ENCODE measurements around the gene COL1A1.

Gene COL1A1

GRCh38 chr17:50201276-50201854 lies at the start of gene COL1A1:
Gene COL1A1 (minus strand): TSS chr17:50201631. CDS start chr17:50201513, 118 bp downstream.
- DNase-seq, result no peak
- in situ Hi-C loops (cut with MboI; ENCODE audit: low pct_unique_long_range_greater_than_20kb, low sequenced_read_pairs), result no loop called here

DNA sequence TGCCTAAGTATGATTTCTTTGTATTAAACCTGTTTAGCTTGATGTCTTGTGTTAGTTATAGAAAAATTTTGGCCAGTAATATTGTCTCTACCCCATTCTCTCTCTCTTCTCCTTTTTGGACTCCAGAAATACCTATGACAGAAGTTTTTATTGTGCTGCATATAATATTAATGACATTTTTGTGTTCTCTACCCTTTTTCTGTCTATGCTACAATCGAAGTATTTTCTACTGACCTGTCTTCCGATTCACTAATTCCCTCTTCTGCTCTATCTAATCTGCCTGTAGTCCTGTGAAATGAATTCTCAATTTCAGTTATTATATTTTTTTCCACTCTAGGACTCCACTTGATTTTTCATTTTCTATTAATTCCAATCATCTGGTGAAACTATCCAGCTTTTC lies 46.8 kb upstream of the COL1A1 start:
- no peak for DNase-seq
- in situ Hi-C loops (cut with MboI; ENCODE audit: low pct_unique_long_range_greater_than_20kb, low sequenced_read_pairs), result no loop called here

GRCh38 chr17:50244771-50245170 lies 43.3 kb upstream of the COL1A1 start:
- in situ Hi-C loops (cut with MboI; ENCODE audit: low pct_unique_long_range_greater_than_20kb, low sequenced_read_pairs), result no loop called here

DNA sequence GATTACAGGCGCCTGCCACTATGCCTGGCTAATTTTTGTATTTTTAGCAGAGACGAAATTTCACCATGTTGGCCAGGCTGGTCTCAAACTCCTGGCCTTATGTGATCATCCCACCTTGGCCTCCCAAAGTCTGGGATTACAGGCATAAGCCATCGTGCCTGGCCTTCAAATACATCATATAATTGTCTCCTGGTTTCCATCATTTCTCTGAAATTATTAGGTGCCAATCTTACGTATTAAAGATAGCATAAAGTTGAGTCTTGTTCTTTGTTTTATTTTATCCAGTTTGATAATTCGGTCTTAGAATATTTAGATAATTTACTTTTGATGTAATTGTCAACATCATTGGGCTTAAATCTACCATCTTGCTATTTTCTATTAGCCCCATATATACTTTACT lies 40.0 kb upstream of the COL1A1 start:
- DNase-seq, result no peak
- in situ Hi-C loops (cut with MboI; ENCODE audit: low pct_unique_long_range_greater_than_20kb, low sequenced_read_pairs), result no loop called here

More at GRCh38 chr17:50244771-50245170, 43.3 kb upstream of the COL1A1 start:
- no peak for DNase-seq

GRCh38 chr17:50240851-50241250 lies 39.4 kb upstream of the COL1A1 start:
- in situ Hi-C loops (cut with MboI; ENCODE audit: low pct_unique_long_range_greater_than_20kb, low sequenced_read_pairs), result no loop called here
- DNase-seq, result no peak

DNA sequence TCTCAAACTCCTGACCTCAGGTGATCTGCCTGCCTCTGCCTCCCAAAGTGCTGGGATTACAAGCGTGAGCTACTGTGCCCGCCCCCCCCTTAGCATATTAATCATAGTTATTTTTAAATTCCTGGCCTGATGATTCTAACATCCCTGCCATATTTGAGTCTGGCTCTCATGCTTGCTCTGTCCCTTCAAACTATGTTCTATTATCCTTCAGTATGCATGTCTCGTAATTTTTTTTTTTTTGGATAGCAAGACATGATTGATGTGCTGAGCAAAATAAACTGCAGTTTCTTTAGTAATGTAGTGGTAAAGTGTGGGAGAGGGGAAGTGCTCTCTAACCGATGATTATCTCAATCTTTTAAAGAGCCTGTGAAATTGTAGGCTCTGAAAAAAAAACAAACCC lies 38.5 kb upstream of the COL1A1 start:
- in situ Hi-C loops (cut with MboI; ENCODE audit: low pct_unique_long_range_greater_than_20kb, low sequenced_read_pairs), result no loop called here
- DNase-seq, result peak; percentile 15

DNA sequence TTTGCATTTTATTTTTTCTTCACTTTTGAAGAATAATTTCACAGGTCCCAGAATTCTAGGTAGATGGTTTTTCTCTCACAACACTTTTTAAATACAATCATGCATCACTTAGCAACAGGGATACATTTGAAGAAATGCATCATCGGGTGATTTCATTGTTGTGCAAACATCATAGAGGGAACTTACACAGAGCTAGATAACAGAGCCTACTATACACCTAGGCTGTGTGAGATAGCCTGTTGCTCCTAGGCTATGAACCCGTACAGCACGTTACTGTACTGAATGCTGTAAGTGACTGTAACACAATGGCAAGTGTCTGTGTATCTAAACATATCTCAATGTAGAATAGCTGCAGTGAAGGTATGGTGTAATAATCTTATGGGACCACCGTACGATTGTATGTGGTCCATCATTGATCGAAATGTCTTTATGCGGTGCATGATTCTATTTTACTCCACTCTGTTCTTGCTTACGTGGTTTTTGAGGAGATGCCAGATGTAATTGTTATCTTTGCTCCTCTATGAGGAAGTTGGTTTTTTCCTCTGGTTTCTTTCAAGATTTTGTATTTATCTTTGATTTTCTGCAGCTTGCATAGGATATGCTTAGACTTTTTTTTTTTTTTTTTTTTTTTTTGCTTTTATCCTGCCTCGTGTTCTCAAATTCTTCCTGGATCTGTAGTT lies 37.3 kb upstream of the COL1A1 start:
- in situ Hi-C loops (cut with MboI; ENCODE audit: low pct_unique_long_range_greater_than_20kb, low sequenced_read_pairs), result no loop called here
- peak; percentile 14 for DNase-seq

- in situ Hi-C loops (cut with MboI; ENCODE audit: low pct_unique_long_range_greater_than_20kb, low sequenced_read_pairs), result no loop called here
- no peak for DNase-seq
These were observed 36.5 kb upstream of the COL1A1 start for GRCh38 chr17:50237901-50238300.

DNA sequence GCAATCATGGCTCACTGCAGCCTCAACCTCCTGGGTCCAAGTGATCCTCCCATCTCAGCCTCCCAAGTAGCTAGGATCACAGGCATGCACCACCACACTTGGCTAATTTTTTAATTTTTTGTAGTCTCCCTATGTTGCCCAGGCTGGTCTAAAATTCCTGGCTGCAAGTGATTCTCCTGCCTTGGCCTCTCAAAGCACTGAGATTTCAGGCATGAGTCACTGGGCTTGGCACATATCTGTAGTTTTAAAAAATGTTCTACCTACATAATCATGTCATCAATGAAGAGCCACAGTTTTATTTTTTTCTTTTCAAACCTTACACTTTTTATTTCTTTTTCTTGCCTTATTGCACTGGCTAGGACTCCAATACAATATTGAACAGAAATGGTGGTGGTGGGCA lies 33.1 kb upstream of the COL1A1 start:
- no peak for DNase-seq
- in situ Hi-C loops (cut with MboI; ENCODE audit: low pct_unique_long_range_greater_than_20kb, low sequenced_read_pairs), result no loop called here

DNA sequence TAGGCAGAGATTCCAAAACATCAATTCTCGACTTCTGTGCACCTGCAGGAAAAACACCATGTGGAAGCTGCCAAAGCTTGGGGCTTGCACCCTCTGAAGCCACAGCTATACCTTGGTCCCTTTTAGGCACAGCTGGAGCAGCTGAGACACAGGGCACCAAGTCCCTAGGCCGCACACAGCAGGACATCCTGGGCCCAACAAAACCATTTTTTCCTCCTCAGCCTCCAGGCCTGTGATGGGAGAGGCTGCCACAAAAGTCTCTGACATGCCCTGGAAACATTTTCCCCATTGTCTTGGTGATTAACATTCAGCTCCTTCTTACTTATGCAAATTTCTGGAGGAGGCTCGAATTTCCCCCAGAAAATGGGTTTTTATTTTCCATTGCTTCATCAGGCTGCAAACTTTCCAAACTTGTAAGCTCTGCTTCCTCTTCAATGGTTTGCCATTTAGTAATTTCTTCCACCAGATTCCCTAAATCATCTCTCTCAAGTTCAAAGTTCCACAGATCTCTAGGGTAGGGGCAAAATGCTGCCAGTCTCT lies 24.3 kb upstream of the COL1A1 start:
- DNase-seq, result no peak
- in situ Hi-C loops (cut with MboI; ENCODE audit: low pct_unique_long_range_greater_than_20kb, low sequenced_read_pairs), result no loop called here

DNA sequence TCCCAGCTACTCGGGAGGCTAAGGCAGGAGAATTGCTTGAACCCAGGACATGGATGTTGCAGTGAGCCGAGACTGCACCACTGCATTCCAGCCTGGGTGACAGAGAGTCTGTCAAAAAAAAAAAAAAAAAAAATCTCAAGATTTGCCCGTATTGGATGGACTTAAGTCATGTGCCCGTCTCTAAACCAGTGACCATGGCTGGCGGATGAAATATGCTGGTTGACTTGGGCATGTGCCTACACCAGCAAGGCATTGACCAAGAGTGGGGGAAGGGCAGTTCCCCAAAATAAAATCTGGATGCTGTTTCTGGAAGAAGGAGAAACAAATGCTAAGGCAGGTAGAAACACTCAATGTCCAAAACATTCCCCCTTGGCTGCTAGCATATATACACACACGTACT lies 21.5 kb upstream of the COL1A1 start:
- DNase-seq, result no peak
- in situ Hi-C loops (cut with MboI; ENCODE audit: low pct_unique_long_range_greater_than_20kb, low sequenced_read_pairs), result no loop called here

DNA sequence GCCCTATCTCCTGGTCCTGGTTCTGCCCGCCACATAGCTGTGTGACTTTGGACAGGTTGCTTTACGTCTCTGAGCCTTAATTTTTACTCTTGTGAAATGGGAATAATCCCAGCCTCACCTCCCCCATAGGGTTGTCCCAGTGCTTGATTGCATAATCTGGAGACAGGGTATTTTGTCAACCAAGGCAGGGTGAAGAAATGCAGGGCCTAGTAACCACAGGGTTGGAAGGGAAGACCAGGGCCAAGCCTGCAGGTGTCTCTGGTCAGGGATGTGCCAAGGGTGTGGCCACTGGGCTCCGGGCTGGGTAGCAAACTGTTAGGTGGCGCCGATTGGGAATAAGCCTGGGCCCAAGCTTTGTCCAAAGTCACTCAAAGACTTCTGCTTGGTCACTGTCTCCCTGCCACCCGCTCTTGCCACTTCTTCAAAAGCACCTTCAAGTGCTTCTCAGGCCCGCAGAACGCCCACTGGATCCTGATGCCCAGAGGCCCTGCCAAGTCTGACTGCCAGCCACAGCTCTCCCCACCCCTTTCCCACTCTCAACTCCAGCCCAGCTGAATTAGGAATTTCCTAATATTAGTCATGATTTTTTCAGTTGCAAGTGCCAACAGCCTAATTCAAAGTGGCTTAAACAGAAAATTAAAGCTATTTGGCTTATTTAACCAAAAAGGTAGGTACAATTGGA lies 20.6 kb upstream of the COL1A1 start:
- DNase-seq, result no peak
- in situ Hi-C loops (cut with MboI; ENCODE audit: low pct_unique_long_range_greater_than_20kb, low sequenced_read_pairs), result no loop called here

GRCh38 chr17:50221266-50221863 lies 19.9 kb upstream of the COL1A1 start:
- in situ Hi-C loops (cut with MboI; ENCODE audit: low pct_unique_long_range_greater_than_20kb, low sequenced_read_pairs), result no loop called here
- no peak for DNase-seq

DNA sequence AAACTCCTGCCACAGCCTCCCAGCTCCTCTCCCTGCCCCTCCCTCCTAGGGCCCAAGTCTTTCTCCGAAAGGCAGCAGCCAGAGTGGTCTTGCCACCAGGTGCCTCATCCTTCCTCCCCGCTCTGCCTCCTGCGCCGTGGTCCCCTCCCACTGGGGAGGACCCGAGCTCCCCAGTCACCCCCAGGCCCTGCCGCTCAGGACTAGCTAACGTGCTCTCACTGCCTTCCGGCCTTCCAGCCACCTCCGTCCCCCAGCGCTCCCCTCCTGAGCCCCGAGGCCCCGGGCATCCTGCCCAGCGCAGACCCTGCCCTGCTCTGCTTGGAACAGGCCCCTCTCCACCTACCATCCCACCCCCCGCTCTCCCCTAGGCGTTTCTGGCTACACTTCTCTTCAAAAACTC lies 19.4 kb upstream of the COL1A1 start:
- in situ Hi-C loops (cut with MboI; ENCODE audit: low pct_unique_long_range_greater_than_20kb, low sequenced_read_pairs), result no loop called here
- no peak for DNase-seq

GRCh38 chr17:50219939-50220465 lies 18.6 kb upstream of the COL1A1 start:
- in situ Hi-C loops (cut with MboI; ENCODE audit: low pct_unique_long_range_greater_than_20kb, low sequenced_read_pairs), result loop anchor here (10.0 kb wide), 1 partner anchor 55 kb away; the partner anchor contains the start of gene TMEM92
- DNase-seq, result no peak

DNA sequence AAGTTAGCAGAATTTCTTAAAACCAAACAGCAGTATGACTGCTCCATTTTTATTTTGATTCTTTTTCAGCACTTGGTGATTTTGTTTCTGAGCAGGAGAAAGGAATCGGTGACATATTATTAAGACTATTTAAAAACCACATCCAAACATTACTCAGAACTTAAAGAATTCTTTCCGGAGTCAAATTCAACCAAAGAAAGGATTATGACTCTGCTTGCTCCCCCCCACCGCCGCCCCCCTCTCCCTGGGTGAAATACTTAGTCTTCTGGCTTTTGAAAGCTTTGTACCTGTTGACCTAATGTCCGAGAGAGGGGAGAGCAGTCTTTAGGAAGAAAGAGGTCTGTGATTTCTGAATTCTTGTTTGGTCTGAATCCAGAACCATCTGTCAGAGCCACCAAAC lies 17.9 kb upstream of the COL1A1 start:
- DNase-seq, result no peak
- in situ Hi-C loops (cut with MboI; ENCODE audit: low pct_unique_long_range_greater_than_20kb, low sequenced_read_pairs), result loop anchor here (10.0 kb wide), 1 partner anchor 55 kb away; the partner anchor contains the start of gene TMEM92

GRCh38 chr17:50218771-50219315 lies 17.4 kb upstream of the COL1A1 start:
- in situ Hi-C loops (cut with MboI; ENCODE audit: low pct_unique_long_range_greater_than_20kb, low sequenced_read_pairs), result loop anchor here (10.0 kb wide), 1 partner anchor 56 kb away; the partner anchor contains the start of gene TMEM92
- no peak for DNase-seq

DNA sequence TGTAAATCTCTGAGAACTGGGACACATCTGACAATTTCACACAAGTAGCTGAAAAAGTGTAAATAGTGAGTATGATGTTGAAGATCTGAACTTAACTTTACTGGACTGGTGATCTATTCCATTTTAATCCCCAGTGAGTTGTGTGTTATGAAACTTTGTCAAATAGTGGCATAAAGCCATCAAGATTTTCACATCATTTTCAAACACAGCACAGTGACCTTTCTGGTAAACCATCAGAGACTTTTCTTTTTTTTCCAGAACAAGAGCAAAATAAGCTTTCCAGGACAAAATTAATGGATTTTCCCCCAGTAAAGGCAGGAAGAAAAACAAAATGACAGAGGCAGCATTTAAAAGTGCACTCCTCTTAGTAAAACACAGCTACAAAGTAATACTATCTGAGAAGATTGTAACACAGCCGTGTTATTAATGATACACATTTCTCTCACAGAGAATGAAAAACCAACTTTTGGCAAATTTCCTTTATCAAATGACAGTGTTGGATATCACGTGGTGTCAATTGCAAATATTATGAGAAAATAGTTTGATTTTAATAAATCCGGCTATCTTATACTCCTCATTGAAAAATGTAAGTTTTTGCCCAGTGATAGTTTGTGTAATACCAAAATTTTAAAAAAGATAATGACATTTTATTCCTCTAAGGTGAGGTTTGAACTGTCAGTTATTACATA lies 16.8 kb upstream of the COL1A1 start:
- in situ Hi-C loops (cut with MboI; ENCODE audit: low pct_unique_long_range_greater_than_20kb, low sequenced_read_pairs), result loop anchor here (10.0 kb wide), 1 partner anchor 57 kb away; the partner anchor contains the start of gene TMEM92
- no peak for DNase-seq

All from KBM-7 (cell line).